ENCODE results near the gene LMAN1.

- TF ChIP-seq, protein P1, sequence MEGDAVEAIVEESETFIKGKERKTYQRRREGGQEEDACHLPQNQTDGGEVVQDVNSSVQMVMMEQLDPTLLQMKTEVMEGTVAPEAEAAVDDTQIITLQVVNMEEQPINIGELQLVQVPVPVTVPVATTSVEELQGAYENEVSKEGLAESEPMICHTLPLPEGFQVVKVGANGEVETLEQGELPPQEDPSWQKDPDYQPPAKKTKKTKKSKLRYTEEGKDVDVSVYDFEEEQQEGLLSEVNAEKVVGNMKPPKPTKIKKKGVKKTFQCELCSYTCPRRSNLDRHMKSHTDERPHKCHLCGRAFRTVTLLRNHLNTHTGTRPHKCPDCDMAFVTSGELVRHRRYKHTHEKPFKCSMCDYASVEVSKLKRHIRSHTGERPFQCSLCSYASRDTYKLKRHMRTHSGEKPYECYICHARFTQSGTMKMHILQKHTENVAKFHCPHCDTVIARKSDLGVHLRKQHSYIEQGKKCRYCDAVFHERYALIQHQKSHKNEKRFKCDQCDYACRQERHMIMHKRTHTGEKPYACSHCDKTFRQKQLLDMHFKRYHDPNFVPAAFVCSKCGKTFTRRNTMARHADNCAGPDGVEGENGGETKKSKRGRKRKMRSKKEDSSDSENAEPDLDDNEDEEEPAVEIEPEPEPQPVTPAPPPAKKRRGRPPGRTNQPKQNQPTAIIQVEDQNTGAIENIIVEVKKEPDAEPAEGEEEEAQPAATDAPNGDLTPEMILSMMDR (IDR thresholded peaks at IDR 0.05), result no peak
- no peak for TF ChIP-seq POLR2A (IDR thresholded peaks at IDR 0.05)
Measured at GRCh38 chr18:59278793-59279192, 80.3 kb downstream of the LMAN1 start.

Measured in esophagus squamous epithelium (tissue), 4 donors.